Common myeloid progenitor, CD34-positive (primary cell): Measurements from ENCODE around the gene TEKT3.

Experiments used
- CTCF ChIA-PET: fragments of 350-600 bp; sonication (Branson Sonifier 250); formaldehyde crosslinking; loops from one replicate; lab custom pipeline; 2021; ENCODE audit warnings: antibody characterized with exemption; lab: Charles Lee
- POLR2A ChIA-PET: fragments of 350-600 bp; sonication (Branson Sonifier 250); formaldehyde crosslinking; loops from one replicate; lab custom pipeline; 2021; ENCODE audit warnings: antibody characterized with exemption; lab: Charles Lee
- DNase-seq, 3 donors: peaks; one replicate each; pipeline versions ENCODE4 v3.0.0 to v3.0.0-alpha.2; 2013
- H3K27ac ChIP-seq, 2 experiments: 1 replicate in 1 of 2; 2 replicates in 1 of 2; pipeline ENCODE4 v1.7.0; 2013; ENCODE audit warnings: inconsistent platforms in 2 of 2, low read length in 2 of 2, mild to moderate bottlenecking in 2 of 2, low read depth in 1 of 2, moderate library complexity in 1 of 2; ENCODE audit not compliant: severe bottlenecking in 2 of 2, insufficient read depth in 1 of 2, poor library complexity in 1 of 2
- H3K27me3 ChIP-seq, 5 experiments: replicated peaks in 2 of 5; 1 replicate in 3 of 5; 2 replicates in 2 of 5; pipeline versions ENCODE4 v1.6.1 to v1.7.0; 2013; ENCODE audit warnings: low read length in 4 of 5, mild to moderate bottlenecking in 2 of 5, moderate library complexity in 2 of 5, inconsistent platforms in 1 of 5; ENCODE audit not compliant: insufficient read depth in 5 of 5, control insufficient read depth in 4 of 5
- H3K36me3 ChIP-seq, 4 experiments: 1 replicate in 2 of 4; 2 replicates in 2 of 4; pipeline versions ENCODE4 v1.6.1 to v1.7.0; 2013; ENCODE audit warnings: low read length in 3 of 4, control low read depth in 1 of 4, mild to moderate bottlenecking in 1 of 4; ENCODE audit not compliant: control insufficient read depth in 4 of 4, insufficient read depth in 4 of 4
- H3K4me1 ChIP-seq, 4 experiments: 1 replicate in 3 of 4; 2 replicates in 1 of 4; pipeline versions ENCODE4 v1.6.1 to v1.7.1; 2013; ENCODE audit warnings: low read length in 3 of 4, mild to moderate bottlenecking in 3 of 4, control low read depth in 1 of 4, inconsistent platforms in 1 of 4, moderate library complexity in 1 of 4; ENCODE audit not compliant: control insufficient read depth in 4 of 4, insufficient read depth in 4 of 4; ENCODE audit errors: control extremely low read depth in 1 of 4
- H3K4me3 ChIP-seq, 7 experiments: 1 replicate in 4 of 7; 2 replicates in 3 of 7; pipeline versions ENCODE4 v1.5.1 to v1.7.0; 2013; ENCODE audit warnings: mild to moderate bottlenecking in 7 of 7, low read length in 6 of 7, moderate library complexity in 6 of 7, inconsistent platforms in 2 of 7, low read depth in 2 of 7, control low read depth in 1 of 7; ENCODE audit not compliant: insufficient read depth in 4 of 7, control insufficient read depth in 1 of 7; ENCODE audit errors: extremely low read depth in 1 of 7
- H3K9me3 ChIP-seq, 5 experiments: 1 replicate in 4 of 5; 2 replicates in 1 of 5; pipeline versions ENCODE4 v1.6.1 to v1.7.1; 2013; ENCODE audit warnings: low read length in 4 of 5, mild to moderate bottlenecking in 2 of 5, inconsistent platforms in 1 of 5, low read depth in 1 of 5, moderate library complexity in 1 of 5; ENCODE audit not compliant: control insufficient read depth in 4 of 5, insufficient read depth in 2 of 5; ENCODE audit errors: control extremely low read depth in 1 of 5
- WGBS: methylation state at CpG from one replicate; pipeline ENCODE4 v1.1.5; 2013; ENCODE audit not compliant: insufficient coverage; 5-methylcytosine and 5-hydroxymethylcytosine counted together

Gene TEKT3

DNA sequence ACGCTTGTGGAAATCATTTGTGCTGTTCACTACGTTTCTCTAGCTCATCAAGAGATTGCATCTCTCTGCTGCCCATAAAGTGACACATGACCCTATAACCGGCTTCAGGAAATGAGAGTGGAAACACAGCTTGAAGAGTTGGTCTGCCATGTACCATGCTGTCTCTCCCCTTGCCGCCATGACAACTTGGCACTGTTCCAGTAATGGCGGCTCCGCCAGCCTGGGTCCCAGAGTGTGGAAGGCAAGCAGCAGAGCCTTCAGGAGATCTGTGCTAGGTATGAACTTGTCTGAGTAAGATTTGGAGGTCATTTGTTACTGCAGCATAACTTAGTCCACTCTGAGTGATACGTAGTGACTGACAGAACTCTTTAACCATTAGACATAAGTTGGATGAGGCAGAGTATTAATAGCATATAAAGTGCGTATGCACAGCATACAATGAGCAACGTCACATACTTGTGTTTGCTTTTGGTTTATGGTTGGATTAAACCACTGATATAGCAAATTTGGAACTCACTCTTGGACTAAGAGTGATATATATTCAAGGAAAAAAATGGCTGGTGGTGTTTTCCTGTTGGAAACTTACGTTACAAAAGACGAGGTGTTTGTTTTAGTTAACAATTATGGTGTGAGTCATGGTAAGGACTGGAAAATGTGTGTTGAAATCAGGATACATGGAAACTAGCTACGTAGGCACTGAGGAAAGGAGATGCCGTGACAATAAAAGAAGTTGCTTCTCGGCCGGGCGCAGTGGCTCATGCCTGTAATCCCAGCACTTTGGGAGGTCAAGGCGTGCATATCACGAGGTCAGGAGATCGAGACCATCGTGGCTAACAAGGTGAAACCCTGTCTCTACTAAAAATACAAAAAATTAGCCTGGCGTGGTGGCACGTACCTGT, 51.9 kb downstream of the TEKT3 start:
- peaks cover 0 to 1% (median 0%) of the 10 kb centered on the region in 5 experiments for H3K9me3 ChIP-seq
- ChIA-PET POLR2A (no interaction called here), CTCF (no interaction called here)
- H3K36me3 ChIP-seq: no peaks in the 10 kb centered on the region
- no peak overlapping the region for H3K4me3 ChIP-seq
- H3K27me3 ChIP-seq: peaks cover 0 to 2% (median 0%) of the 10 kb centered on the region in 5 experiments
- 83% methylated on average over 11 of the region's 22 CpGs for WGBS
- no peak for DNase-seq
- H3K27ac ChIP-seq: no peak overlapping the region
- no peaks in the 10 kb centered on the region for H3K4me1 ChIP-seq

DNA sequence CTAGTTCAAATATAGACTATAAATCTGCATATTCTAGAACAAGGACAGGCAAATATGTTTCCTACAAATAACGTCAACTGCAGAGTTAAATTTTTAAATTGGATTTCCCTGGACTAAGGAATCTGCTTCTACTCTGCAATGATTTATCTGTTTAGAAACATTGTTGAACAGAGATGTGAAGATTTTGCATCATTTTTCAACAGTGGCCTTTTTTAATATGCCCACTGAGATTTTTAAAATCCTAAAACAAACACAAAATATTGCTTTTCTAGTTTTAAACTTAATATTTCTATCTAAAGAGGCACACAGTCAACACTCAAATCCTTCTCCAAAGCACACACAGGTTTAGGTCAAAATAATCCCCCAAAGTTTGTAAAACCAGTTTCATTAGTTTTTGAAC, 52.5 kb downstream of the TEKT3 start:
- Histone ChIP-seq H3K4me3 (no peak overlapping the region), H3K4me1 (no peaks in the 10 kb centered on the region), H3K27ac (no peak overlapping the region), H3K27me3 (peaks cover 0 to 2% (median 0%) of the 10 kb centered on the region in 5 experiments), H3K36me3 (no peaks in the 10 kb centered on the region), H3K9me3 (peaks cover 0 to 1% (median 0%) of the 10 kb centered on the region in 5 experiments)
- ChIA-PET POLR2A (no interaction called here), CTCF (no interaction called here)
- no CpG with 5 or more reads among the region's 1 CpG for WGBS
- no peak for DNase-seq

DNA sequence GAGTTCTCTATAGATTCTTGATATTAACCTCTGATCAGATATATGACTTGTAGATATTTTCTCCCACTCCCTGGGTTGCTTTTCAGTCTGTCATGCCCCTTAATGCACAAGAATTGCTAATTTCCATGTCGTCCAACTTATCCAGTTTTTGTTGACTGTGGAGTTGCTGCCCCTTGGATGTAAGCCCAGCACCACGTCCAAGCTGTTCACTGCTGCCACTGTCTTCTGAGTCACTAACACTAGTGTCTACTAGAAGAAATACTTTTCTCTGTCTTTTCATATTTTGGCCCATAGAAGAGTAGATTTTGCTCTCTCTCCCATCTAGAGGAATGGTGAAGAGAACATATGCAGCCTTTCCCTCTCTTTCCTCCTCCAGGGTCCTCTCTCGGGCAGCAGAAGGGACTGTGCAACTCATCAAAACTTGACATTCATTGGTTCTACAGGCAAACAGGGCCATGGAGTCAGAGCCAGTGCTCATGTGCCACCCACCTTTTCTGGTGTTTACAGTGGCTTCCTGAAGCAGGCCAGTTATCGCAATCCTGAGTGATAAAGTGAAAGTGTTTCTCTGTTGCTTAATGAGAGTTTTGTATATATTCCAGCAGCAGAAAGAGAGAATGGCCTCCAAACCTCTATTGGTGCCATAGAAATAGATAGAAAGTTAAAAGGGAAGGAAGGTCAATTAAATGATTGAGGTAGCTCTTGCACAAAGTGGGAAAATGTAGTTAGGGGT, 53.7 kb downstream of the TEKT3 start:
- H3K27me3 ChIP-seq: peaks cover 0 to 3% (median 0%) of the 10 kb centered on the region in 5 experiments
- CTCF ChIA-PET: no interaction called here
- DNase-seq: no peak
- no peak overlapping the region for H3K27ac ChIP-seq
- H3K4me3 ChIP-seq: no peak overlapping the region
- H3K4me1 ChIP-seq: no peaks in the 10 kb centered on the region
- H3K9me3 ChIP-seq: peaks cover 0 to 3% (median 1%) of the 10 kb centered on the region in 5 experiments
- H3K36me3 ChIP-seq: no peaks in the 10 kb centered on the region
- WGBS: 93% methylated on average over 4 of the region's 4 CpGs
- POLR2A ChIA-PET: no interaction called here

DNA sequence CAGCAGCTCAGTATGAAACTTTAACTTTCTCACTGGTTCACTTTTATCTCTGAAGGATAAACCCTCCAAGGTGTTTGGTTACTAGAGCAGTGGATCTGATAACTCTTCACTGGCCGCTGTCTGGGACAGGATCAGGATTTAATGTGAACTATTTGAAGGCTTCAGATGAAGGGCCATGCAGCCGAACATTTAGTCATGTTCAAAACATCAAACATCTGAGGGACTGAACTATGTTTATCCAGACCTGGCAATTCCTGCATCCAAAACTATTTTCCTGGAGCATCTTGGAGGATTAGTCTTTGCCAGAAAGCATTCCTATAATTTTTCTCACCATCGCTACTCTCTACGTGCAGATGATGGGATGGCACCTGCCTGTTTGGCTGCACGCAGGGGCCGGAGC, 55.9 kb downstream of the TEKT3 start:
- CTCF ChIA-PET: no interaction called here
- POLR2A ChIA-PET: no interaction called here
- no peaks in the 10 kb centered on the region for H3K36me3 ChIP-seq
- no peak for DNase-seq
- WGBS: 94% methylated on average over 6 of the region's 6 CpGs
- H3K9me3 ChIP-seq: peaks cover 0 to 3% (median 1%) of the 10 kb centered on the region in 5 experiments
- no peak overlapping the region for H3K4me3 ChIP-seq
- H3K4me1 ChIP-seq: no peaks in the 10 kb centered on the region
- H3K27ac ChIP-seq: no peak overlapping the region
- peaks cover 0 to 4% (median 2%) of the 10 kb centered on the region in 5 experiments for H3K27me3 ChIP-seq

DNA sequence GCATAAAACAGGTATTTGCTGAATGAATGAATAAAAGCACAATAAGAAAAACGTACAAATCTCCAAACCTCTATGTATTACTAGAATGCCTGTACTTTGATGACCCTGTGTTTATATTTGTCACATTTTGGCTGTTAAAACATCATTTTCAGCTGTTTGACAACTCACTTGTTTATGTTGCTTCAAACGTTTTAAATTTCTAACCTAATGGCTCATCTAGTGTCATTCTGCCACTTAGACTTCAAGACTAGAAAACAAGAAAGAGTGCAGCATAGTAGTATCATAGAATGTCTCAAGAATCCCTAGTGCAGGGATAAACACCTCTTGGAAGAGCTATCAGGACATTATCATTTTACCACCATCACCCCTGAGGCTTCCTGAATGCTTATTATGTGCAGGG, 56.9 kb downstream of the TEKT3 start:
- H3K4me3 ChIP-seq: no peak overlapping the region
- H3K9me3 ChIP-seq: peaks cover 0 to 3% (median 1%) of the 10 kb centered on the region in 5 experiments
- ChIA-PET CTCF (no interaction called here), POLR2A (no interaction called here)
- H3K27ac ChIP-seq: no peak overlapping the region
- H3K36me3 ChIP-seq: no peaks in the 10 kb centered on the region
- peaks cover 0 to 6% (median 2%) of the 10 kb centered on the region in 5 experiments for H3K27me3 ChIP-seq
- no peak for DNase-seq
- 57% methylated on average over 1 of the region's 2 CpGs for WGBS
- no peaks in the 10 kb centered on the region for H3K4me1 ChIP-seq

DNA sequence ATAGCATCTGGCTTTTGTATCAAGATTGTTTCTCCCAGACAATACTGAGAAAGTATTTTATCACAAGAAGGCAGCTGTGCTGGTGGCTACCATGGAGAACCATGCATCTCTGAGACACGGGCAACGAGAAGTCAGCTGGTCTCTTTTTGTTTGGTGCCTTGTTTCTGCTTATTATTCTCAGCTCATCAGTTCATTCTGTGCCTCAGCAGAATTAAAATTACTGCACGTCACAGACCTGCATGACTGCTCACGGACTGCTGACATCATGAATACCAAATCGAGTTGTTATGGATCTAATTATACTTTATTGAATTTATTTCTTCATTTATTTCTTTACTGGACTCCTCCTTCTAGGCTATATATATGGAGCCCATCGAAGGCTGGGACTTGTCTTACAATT, 57.3 kb downstream of the TEKT3 start:
- H3K27me3 ChIP-seq: peaks cover 0 to 6% (median 2%) of the 10 kb centered on the region in 5 experiments
- H3K4me3 ChIP-seq: no peak overlapping the region
- peaks cover 0 to 3% (median 1%) of the 10 kb centered on the region in 5 experiments for H3K9me3 ChIP-seq
- ChIA-PET POLR2A (no interaction called here), CTCF (no interaction called here)
- WGBS: 76% methylated on average over 2 of the region's 6 CpGs
- no peak for DNase-seq
- H3K36me3 ChIP-seq: no peaks in the 10 kb centered on the region
- H3K4me1 ChIP-seq: no peaks in the 10 kb centered on the region
- no peak overlapping the region for H3K27ac ChIP-seq

DNA sequence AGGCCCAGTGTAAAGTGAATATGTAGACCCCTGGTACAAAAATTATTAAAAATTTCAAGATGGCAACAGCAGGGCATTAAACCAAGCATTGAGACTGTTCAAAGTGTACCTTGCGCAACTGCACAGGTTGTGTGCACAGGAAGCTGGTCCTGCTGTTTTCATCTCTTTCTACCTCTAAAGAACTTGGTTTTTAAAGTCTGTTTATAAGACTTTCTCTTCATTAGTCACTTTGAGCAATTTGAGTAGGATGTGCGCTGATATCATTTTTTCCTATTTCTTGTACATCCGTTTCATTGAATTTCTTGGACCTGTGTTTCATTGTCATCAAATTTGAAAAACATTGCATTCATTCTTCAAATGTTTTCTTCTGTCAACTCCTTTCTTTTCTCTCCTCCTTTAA, 59.5 kb downstream of the TEKT3 start:
- no peaks in the 10 kb centered on the region for H3K36me3 ChIP-seq
- H3K27me3 ChIP-seq: peaks cover 3 to 19% (median 5%) of the 10 kb centered on the region in 5 experiments
- POLR2A ChIA-PET: no interaction called here
- no peak overlapping the region for H3K4me3 ChIP-seq
- DNase-seq: no peak
- CTCF ChIA-PET: interaction anchor here (0.6 kb wide), 1 partner anchor 55 kb away, joined by 3 read pairs; no protein-coding TSS in a partner anchor
- no peaks in the 10 kb centered on the region for H3K4me1 ChIP-seq
- 90% methylated on average over 1 of the region's 3 CpGs for WGBS
- peaks cover 0 to 3% (median 1%) of the 10 kb centered on the region in 5 experiments for H3K9me3 ChIP-seq
- no peak overlapping the region for H3K27ac ChIP-seq
